Stimulated activated CD4-positive, alpha-beta T cell treated with anti-CD3 and anti-CD28 coated beads, TNF-alpha, amount 100 ng/mL, for 1 hour (primary cell): ENCODE data around the gene MTCL1.

Experiments used
- DNase-seq, 3 donors: peaks; one replicate each; pipeline ENCODE4 v3.0.0-alpha.2; 2020; ENCODE audit warnings: low read depth in 3 of 3, low spot score in 1 of 3

The MTCL1 gene

GRCh38 chr18:8705238-8705960, at the start of gene MTCL1:
Gene MTCL1, plus strand, starts transcription at chr18:8705556. Its CDS starts 105 bp downstream, at chr18:8705661.
- no peak for DNase-seq

- DNase-seq, result no peak
These were observed 49.1 kb upstream of the MTCL1 start for GRCh38 chr18:8656232-8656631.

- DNase-seq, result no peak
These were observed 48.1 kb upstream of the MTCL1 start for GRCh38 chr18:8657050-8657820.

- DNase-seq, result no peak
These were observed 47.4 kb upstream of the MTCL1 start for GRCh38 chr18:8657873-8658470.

GRCh38 chr18:8658858-8659485, 46.4 kb upstream of the MTCL1 start:
- DNase-seq, result no peak

GRCh38 chr18:8659609-8660242, 45.6 kb upstream of the MTCL1 start:
- DNase-seq, result no peak

GRCh38 chr18:8660316-8660715, 45.0 kb upstream of the MTCL1 start:
- DNase-seq, result no peak

GRCh38 chr18:8661754-8662559, 43.4 kb upstream of the MTCL1 start:
- DNase-seq, result no peak

- DNase-seq, result no peak
These were observed 42.6 kb upstream of the MTCL1 start for GRCh38 chr18:8662560-8663255.

GRCh38 chr18:8667846-8668245, 37.5 kb upstream of the MTCL1 start:
- no peak for DNase-seq

GRCh38 chr18:8668381-8668780, 37.0 kb upstream of the MTCL1 start:
- no peak for DNase-seq

- DNase-seq, result no peak
These were observed 35.8 kb upstream of the MTCL1 start for GRCh38 chr18:8669571-8669970.

- no peak for DNase-seq
These were observed 31.8 kb upstream of the MTCL1 start for GRCh38 chr18:8673256-8674209.

- no peak for DNase-seq
These were observed 30.3 kb upstream of the MTCL1 start for GRCh38 chr18:8675057-8675456.

- DNase-seq, result no peak
These were observed 24.2 kb upstream of the MTCL1 start for GRCh38 chr18:8681196-8681595.

GRCh38 chr18:8684577-8684976, 20.8 kb upstream of the MTCL1 start:
- no peak for DNase-seq

GRCh38 chr18:8685141-8685913, 20.0 kb upstream of the MTCL1 start:
- no peak for DNase-seq

GRCh38 chr18:8685914-8686216, 19.5 kb upstream of the MTCL1 start:
- no peak for DNase-seq
